AG04450 (cell line): ENCODE data around the gene STRAP. TPM values are rescaled to one million over a fixed set of nuclear protein-coding genes. Genes with fewer than 3 reads are reported as not detected.
"Not testable (repeated sequence)": the region's sequence is repeated elsewhere in the genome, so short reads cannot be mapped to it uniquely, and the experiment has no call there.

Experiments used
- CTCF ChIA-PET: fragments of 300-600, 350-600 bp; formaldehyde crosslinking; extraction: SDS; loops from one replicate; lab custom pipeline; 2022; ENCODE audit warnings: antibody characterized with exemption, inconsistent platforms; lab: Charles Lee
- POLR2A ChIA-PET: fragments of 350-600 bp; formaldehyde crosslinking; extraction: SDS; loops from one replicate; lab custom pipeline; 2021; ENCODE audit warnings: antibody characterized with exemption, inconsistent platforms; lab: Yijun Ruan, JAX
- DNase-seq: peaks from one replicate; pipeline ENCODE4 v3.0.0-alpha.2; 2011; ENCODE audit warnings: low read depth, low spot score
- H3K27ac ChIP-seq: one replicate; pipeline ENCODE4 v1.5.1; 2012; ENCODE audit warnings: low read depth, low read length, control low read depth
- H3K27me3 ChIP-seq: one replicate; pipeline ENCODE4 v1.6.0; 2012; ENCODE audit warnings: low read length; ENCODE audit not compliant: control insufficient read depth, insufficient read depth
- H3K4me3 ChIP-seq: 2 replicates; pipeline ENCODE4 v1.5.1; 2011; ENCODE audit warnings: mild to moderate bottlenecking, low read depth, low read length, control low read depth
- H3K9me3 ChIP-seq: 2 replicates; pipeline ENCODE4 v1.5.1; 2012; ENCODE audit warnings: low read length; ENCODE audit not compliant: control insufficient read depth, insufficient read depth
- polyA plus RNA-seq: library from polyadenylated mRNA; depleted of rRNA; stranded (reverse); fragments of >200 nt; gene quantifications from 2 replicates; pipeline ENCODE4 v1.2.3, GENCODE V29; 2011; rRNA removed
- TF ChIP-seq, protein P1 (sequence below): IDR thresholded peaks from 2 replicates; pipeline ENCODE4 v1.5.1; 2011; ENCODE audit warnings: low read depth, low read length, control low read depth, inconsistent platforms

Gene STRAP
- polyA plus RNA-seq, 1 experiment: 180 TPM

DNA sequence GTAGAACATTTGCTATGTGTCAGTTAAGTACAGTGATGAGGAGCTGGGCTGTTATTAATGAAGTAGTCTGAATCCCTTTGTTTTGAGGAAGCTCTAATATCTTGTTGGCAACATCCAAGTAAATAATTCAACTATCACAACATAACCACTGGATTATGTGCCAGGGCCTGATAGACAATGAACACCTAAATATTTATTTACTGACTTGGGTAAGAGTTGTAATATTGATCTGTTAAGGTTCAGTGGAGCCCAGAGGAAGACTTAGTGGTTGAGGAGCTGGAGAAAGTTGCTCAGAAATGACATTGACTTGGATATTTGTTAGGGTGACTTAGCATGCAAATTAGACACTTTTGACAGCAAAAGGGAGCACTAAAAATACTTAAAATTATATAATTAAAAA lies 55.7 kb downstream of the STRAP start:
- H3K9me3 ChIP-seq: peaks cover 3% of the 10 kb centered on the region; the same call in 1 of the 2 replicates
- DNase-seq: no peak
- H3K27ac ChIP-seq: no peak overlapping the region
- POLR2A ChIA-PET: no interaction called here
- no peaks in the 10 kb centered on the region for H3K27me3 ChIP-seq
- TF ChIP-seq, protein P1, sequence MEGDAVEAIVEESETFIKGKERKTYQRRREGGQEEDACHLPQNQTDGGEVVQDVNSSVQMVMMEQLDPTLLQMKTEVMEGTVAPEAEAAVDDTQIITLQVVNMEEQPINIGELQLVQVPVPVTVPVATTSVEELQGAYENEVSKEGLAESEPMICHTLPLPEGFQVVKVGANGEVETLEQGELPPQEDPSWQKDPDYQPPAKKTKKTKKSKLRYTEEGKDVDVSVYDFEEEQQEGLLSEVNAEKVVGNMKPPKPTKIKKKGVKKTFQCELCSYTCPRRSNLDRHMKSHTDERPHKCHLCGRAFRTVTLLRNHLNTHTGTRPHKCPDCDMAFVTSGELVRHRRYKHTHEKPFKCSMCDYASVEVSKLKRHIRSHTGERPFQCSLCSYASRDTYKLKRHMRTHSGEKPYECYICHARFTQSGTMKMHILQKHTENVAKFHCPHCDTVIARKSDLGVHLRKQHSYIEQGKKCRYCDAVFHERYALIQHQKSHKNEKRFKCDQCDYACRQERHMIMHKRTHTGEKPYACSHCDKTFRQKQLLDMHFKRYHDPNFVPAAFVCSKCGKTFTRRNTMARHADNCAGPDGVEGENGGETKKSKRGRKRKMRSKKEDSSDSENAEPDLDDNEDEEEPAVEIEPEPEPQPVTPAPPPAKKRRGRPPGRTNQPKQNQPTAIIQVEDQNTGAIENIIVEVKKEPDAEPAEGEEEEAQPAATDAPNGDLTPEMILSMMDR: no peak
- CTCF ChIA-PET: no interaction called here
- H3K4me3 ChIP-seq: no peak overlapping the region

- Histone ChIP-seq H3K27ac (no peak overlapping the region), H3K4me3 (no peak overlapping the region), H3K27me3 (no peaks in the 10 kb centered on the region), H3K9me3 (peaks cover 3% of the 10 kb centered on the region; the same call in 1 of the 2 replicates)
- DNase-seq: no peak
- CTCF ChIA-PET: no interaction called here
- TF ChIP-seq, protein P1: no peak
- POLR2A ChIA-PET: no interaction called here
Measured at GRCh38 chr12:15939111-15939510, 56.9 kb downstream of the STRAP start.

DNA sequence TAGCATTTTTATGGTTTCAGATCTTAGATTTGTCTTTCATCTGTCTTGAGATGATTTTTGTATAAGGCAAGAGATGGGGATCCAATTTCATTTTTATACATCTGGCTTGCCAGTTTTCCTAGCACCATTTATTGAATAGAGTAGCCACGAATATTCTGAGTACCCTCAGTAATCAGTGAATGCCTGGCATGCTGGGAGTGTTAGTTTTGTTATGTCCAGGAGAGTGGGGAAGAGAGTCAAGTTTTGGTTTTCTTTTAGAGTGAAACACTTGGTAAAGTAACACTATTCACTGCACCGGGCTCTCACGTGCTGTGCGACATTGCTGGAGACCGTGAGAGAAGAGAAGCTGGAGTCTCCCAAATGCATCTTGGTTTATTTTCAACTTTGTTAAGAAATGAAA lies 60.3 kb downstream of the STRAP start:
- Histone ChIP-seq H3K27ac (no peak overlapping the region), H3K27me3 (no peaks in the 10 kb centered on the region), H3K4me3 (no peak overlapping the region), H3K9me3 (peaks cover 3% of the 10 kb centered on the region; the same call in 1 of the 2 replicates)
- DNase-seq: no peak
- TF ChIP-seq, protein P1: no peak
- ChIA-PET POLR2A (no interaction called here), CTCF (interaction anchor here (1.3 kb wide), 1 partner anchor 40 kb away, joined by 4 read pairs; no protein-coding TSS in a partner anchor)

GRCh38 chr12:15943519-15943918 lies 61.3 kb downstream of the STRAP start:
- POLR2A ChIA-PET, DNase-seq, H3K27ac ChIP-seq, H3K4me3 ChIP-seq, CTCF ChIA-PET, H3K9me3 ChIP-seq, H3K27me3 ChIP-seq: not testable (repeated sequence)

DNA sequence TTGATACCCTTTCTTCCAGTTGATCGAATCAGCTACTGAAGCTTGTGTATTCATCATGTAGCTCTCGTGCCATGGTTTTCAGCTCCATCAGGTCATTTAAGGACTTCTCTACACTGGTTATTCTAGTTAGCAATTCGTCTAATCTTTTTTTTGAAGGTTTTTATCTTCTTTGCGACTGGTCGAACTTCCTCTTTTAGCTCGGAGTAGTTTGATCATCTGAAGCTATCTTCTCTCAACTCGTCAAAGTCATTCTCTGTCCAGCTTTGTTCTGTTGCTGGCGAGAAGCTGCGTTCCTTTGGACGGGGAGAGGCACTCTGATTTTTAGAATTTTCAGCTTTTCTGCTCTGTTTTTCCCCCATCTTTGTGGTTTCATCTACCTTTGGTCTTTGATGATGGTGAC lies 66.3 kb downstream of the STRAP start:
- H3K27ac ChIP-seq, H3K27me3 ChIP-seq, POLR2A ChIA-PET, CTCF ChIA-PET, H3K4me3 ChIP-seq, H3K9me3 ChIP-seq, DNase-seq: not testable (repeated sequence)

Other genes with a start within 250 kb of the STRAP start
- 56.2 and 69.9 TPM in 2 replicates for gene EPS8, start 93.0 kb upstream of the STRAP start, polyA plus RNA-seq
- 32.5 and 44.3 TPM in 2 replicates for gene DERA, start 28.9 kb downstream of the STRAP start, polyA plus RNA-seq